Panc1 (cell line): Measurements from ENCODE around the gene INPP5B.

ENCODE experiments used
- CTCF ChIP-seq: fragments of 450-650 bp; IDR thresholded peaks from 2 replicates; pipeline ENCODE4 v1.5.1; 2017; ENCODE audit warnings: mild to moderate bottlenecking
- POLR2AphosphoS5 ChIP-seq: IDR thresholded peaks from 2 replicates; pipeline ENCODE4 v1.6.1; 2012; ENCODE audit warnings: mild to moderate bottlenecking, low read depth, low read length, moderate library complexity
- REST ChIP-seq, 2 experiments: IDR thresholded peaks; 2 replicates each; pipeline ENCODE4 v1.6.1; 2011 to 2012; ENCODE audit warnings: low read depth in 2 of 2, control low read depth in 1 of 2, low read length in 1 of 2, mild to moderate bottlenecking in 1 of 2, moderate library complexity in 1 of 2; ENCODE audit not compliant: insufficient read depth in 1 of 2
- SIN3A ChIP-seq: IDR thresholded peaks from 2 replicates; pipeline ENCODE4 v1.6.1; 2012; ENCODE audit warnings: low read depth, mild to moderate bottlenecking, low read length, moderate library complexity, borderline replicate concordance; ENCODE audit not compliant: insufficient read depth
- TCF7L2 ChIP-seq: IDR thresholded peaks from 2 replicates; pipeline ENCODE4 v1.6.1; 2011; ENCODE audit warnings: mild to moderate bottlenecking, low read depth, low read length, inconsistent platforms

GRCh38 chr1:37974567-37974966 lies 27.7 kb upstream of the INPP5B start:
- TF ChIP-seq CTCF, result no peak
- TF ChIP-seq SIN3A, result no peak
- TF ChIP-seq POLR2AphosphoS5, result no peak
- no peak for TF ChIP-seq REST (IDR thresholded peaks at IDR 0.05; ENCODE audit: insufficient read depth in 1 of 2, low read depth in 2 of 2, low read length in 1 of 2)
- no peak for TF ChIP-seq TCF7L2
